T-helper 2 cell (primary cell): ENCODE data around the gene TUBGCP5.

Experiments used
- DNase-seq, 5 experiments: peaks; one replicate each; pipeline versions ENCODE4 v3.0.0 to v3.0.0-alpha.2; 2012 to 2022

The TUBGCP5 gene

DNA sequence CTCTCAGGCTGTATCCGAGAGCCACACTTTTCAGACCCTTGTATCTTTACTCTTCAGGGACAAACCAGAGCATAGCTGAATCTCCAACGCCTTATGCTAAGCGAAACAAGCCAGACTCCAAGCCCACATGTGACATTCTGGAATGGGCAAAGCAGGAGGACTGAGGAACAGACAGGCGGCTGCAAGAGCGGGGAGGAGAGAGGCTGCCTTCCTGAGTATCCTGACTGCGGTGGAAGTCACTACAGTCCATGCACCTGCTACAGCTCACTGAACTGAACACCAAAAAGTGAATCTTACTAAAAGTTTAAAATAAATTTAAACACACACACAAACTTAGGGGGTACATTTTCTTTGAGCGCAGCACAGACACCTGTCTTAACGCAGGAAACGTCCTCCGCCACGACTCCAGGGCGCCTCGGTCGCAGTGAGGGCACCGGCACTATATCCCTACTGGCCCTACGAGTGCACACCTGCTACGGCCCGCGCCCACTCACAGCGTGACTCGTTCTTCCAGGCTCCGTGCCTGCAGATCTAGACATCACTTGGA is 60.6 kb downstream of the TUBGCP5 start:
- DNase-seq = no peak

DNA sequence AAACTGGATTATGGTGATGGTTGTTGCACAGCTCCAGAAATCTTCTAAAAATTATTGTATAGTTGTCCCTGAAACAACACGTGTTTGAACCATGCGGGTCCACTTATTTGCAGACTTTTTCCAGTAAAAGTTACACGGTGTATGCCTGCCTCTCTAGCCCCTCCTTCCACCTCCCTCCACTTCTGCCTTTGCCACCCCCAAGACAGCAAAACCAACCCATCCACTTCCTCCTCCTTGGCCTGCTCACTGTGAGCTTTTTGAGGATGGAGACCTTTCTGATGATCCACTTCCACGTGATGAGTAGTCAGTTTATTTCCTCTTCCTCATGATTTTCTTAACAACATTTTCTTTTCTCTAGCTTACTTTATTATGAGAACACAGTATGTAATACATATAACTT is 64.6 kb downstream of the TUBGCP5 start:
- no peak for DNase-seq

DNA sequence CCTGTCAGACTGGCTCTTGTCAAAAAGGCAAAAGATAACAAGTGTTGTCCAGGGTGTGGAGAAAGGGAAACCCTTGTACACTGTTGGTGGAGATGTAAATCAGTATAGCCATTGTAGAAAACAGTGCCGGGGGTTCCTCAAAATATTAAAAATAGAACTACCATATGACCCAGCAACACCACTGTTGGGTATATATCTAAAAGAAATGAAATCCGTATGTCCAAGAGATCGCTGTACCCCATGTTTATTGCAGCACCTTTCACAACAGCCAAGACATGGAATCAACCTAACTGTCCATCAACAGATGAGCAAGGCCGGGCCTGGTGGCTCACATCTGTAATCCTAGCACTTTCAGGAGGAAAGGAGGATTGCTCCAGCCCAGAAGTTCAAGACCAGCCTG is 65.4 kb downstream of the TUBGCP5 start:
- no peak for DNase-seq

DNA sequence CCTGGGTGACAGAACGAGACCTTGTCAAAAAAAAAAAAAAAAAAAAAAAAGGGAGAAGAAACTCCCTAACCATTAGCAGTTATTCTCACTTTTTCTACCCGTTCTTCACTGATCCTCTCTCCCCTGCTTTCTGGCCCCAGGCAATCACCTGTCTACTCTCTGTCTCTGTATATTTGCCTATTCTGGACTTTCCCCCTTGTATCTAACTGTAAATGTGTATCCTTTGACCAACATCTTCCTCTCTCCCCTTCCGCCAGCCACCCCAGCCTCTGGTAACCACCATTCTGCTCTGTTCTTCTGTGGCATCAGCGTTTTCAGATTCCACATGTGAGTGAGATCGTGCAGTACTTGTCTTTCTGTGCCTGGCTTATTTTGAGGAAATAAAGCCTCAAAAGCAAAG is 66.1 kb downstream of the TUBGCP5 start:
- no peak for DNase-seq

- no peak for DNase-seq
Measured at GRCh38 chr15:22969489-22969888, 69.9 kb downstream of the TUBGCP5 start.

DNA sequence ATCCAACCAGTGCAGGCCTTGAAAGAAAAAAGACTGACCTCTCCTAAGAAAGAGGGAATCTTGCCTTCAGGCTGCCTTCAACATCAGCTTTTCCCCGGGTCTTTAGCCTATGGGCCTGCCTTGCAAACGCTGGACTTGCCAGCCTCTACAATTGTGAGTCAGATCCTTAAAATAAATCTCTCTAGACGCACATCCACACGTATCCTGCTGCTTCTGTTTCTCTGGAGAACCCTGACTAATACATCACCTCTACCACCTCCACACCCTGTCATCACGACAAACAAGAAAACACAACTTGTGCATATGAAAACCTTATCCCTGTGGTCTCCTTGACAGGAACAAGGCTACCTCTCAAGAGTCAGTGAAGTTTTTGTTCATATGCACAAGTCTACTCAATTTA is 71.0 kb downstream of the TUBGCP5 start:
- DNase-seq = no peak

DNA sequence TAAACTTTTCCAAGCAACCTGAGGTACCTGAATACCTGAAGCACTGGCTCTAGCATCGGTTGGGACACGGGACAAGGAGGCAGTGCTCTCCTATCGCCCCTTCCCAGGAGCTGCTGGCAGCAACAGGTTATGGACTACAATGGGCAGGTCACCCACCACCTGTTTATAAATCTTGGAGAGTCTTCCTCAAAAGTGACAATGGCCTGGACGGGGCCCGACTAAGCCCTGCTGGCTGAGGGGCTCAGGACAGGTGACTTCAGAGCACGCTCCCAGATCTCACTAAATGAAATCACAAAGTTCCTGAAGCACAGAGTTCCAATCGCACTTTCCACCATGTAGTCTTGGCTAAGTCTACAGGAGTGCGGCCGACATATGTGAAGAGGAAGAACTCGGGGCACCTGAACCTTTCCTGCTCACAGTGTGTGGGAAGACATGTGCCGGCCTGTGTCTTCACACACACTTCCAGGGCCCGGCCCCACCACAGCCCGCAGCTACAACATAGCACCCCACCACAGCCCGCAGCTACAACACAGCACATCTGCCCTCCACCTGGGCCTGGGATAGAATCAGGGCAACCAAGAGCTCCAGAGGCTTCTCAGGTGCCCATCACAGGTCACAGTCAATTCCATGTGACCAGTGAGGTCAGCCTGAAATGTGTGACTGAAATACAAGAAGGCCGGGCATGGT is 72.1 kb downstream of the TUBGCP5 start:
- no peak for DNase-seq

- DNase-seq = no peak
Measured at GRCh38 chr15:22966321-22967083, 72.9 kb downstream of the TUBGCP5 start.

- no peak for DNase-seq
Measured at GRCh38 chr15:22963641-22964040, 75.7 kb downstream of the TUBGCP5 start.

- DNase-seq = no peak
Measured at GRCh38 chr15:22962611-22963010, 76.8 kb downstream of the TUBGCP5 start.

GRCh38 chr15:22961762-22962161 is 77.6 kb downstream of the TUBGCP5 start:
- no peak for DNase-seq

DNA sequence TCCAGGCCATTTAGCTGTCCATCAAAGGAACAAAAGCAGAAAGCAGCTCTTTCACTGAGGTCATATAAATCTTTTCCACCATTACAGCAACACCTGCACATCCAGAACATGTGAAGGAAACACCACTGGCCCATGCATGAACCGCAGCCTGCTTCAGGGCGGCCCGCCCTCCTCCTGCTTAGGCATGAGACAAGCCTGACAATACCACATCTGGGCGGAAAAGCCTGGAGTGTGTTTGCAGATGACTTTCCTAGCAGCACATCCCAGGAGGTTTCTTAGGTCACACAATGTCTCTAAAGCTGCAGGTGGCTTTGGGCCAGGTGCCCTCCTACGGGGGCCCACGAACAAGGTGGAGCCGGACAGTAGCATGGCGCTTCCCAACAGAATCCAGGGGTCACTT is 78.8 kb downstream of the TUBGCP5 start:
- no peak for DNase-seq

- DNase-seq = no peak
Measured at GRCh38 chr15:22960126-22960525, 79.2 kb downstream of the TUBGCP5 start.

DNA sequence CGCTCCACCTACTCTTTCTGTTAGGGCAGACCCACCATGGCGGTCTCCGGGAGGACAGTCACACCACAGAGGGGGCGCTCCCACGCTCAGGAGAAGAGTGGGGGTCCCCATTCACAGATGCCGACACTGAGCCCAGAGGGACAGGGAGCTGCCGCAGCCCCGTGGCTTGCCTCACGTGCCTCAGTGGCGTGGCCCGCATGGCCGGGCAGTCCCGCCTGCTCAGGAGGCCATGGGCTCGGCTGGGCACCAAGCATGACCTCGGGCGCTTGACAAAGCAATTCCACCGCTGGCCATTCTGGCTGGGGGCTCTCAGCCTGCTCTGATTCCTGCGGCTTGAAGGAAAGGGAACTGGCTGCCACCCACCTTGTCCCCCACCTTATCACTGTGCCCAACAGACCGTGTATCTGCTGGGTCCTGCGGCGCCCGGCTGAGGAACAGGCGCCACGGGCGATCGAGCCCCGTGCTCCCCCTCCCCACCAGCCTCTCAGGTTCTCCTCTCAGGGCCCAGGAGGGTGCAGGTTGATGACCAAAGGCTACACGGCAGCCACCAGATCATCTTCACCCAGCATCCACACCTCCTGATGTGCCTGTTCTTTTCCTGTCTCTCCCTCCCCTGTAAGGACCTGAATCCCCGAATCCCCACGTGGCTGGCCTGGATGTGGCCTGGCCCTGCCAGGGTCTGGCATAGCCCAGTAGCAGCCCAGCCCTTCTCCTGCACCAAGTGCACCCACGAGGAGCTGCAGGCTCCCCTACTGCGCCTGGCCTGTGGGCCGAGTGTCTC is 79.9 kb downstream of the TUBGCP5 start:
- DNase-seq = no peak

GRCh38 chr15:22958487-22959280 is 80.7 kb downstream of the TUBGCP5 start:
- no peak for DNase-seq

DNA sequence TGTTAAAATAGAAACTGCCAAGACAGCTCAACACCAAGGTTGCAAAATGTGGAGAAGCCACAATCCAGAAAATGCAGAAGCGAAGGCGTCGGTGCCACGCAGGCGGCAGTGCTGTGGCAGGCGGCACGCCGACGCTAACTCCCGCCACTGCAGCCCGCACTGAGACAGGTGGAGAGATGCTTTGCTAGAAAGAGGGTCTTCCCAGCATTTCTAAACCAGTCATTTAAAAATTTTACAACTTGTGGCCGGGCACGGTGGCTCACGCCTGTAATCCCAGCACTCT is 82.5 kb downstream of the TUBGCP5 start:
- DNase-seq = no peak

DNA sequence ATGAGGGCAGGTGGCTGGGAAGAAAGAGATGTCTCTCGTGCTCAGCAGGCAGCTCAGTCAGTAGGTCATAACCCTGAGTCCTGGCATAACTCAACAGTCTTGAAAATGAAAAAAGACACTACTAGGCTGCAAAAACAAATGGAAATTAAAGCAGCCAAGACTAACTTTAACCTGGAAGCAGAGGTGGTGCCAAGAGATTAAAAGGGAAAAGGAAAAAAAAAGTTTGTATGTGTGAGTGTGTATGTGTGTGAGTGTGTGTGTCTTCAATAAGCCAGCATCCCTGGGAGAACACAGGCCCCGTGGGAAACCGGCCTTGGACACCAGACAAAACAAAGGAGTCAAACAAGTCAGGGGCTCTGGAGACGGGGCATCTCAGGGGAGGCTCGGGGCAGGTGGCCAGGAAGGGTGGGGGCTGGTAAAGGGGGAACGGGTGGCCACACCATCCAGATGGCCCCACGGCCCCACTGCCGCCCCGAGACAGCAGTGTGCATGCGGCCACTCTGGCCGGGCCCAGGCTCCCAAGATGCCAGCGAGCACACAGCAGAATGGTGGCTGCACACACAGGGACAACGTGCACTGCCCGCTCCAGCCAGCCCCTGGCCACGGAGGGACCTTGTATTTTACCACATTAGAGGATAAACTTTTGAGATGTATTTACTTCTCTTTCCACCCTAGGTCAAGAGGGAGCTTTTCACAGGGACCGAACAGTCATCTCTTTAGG is 83.0 kb downstream of the TUBGCP5 start:
- DNase-seq = no peak

DNA sequence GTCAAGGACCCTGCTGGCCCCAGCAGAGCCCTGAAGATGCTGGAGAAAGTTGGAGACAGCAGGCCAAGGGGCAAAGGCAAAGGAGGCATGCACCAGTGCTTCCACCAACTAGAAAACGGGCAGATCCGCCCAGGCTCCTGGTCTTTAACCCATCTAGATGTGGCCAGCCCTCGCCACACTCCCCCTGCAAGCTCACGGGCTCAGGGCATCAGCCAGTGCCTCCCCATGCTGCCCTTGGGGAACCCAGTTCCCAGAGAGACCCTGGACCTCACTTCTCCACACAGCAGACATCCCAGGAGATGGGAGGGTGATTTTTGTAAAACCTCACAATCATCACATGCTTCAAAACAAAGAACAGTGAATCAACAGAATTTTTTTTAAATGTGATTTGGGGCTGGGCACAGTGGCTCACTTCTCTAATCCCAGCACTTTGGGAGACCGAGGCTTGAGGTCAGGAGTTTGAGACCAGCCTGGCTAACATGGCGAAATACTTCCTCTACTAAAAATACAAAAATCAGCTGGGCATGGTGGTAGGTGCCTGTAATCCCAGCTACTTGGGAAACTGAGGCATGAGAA is 83.7 kb downstream of the TUBGCP5 start:
- no peak for DNase-seq

DNA sequence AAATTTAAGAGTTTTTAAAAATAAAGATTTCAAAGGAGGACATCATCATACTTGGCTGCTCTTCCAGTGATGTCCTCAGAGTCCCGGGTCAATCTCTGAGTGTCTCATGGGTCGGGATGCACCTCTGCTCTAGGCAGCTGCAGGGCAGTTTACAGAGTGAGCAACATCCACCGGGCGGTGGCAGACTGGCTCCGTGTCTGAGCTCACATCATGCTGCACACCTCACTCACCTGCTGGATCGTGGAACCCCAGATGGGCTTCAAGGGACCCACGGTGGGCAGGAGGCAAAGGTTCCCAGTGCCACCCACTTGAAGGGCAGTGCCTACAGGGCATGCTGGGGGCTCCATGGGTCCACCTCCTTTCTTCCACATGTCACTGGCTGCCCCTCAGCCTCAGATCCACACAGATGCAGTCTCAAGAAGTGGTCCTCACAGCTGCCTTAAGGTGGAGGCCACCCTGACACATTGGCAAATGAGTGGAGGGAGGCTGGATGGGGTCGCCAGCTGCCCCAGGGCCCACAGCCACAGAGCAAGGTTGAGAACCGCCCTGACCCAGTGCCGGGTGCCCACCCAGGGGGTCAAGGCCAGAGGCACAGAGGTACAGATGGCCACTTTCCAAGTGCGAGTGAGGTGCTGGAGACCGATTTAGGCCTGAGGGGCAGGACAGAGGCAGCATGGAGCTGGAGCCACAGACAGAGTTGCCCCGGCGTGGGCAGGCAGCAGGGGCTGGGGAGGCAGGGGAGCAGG is 84.4 kb downstream of the TUBGCP5 start:
- DNase-seq = no peak

GRCh38 chr15:22954326-22954725 is 85.0 kb downstream of the TUBGCP5 start:
- DNase-seq = no peak
